Duodenal mucosa (tissue), 2 donors: Measurements from ENCODE around the gene MTSS2.

Experiments used
- H3K27ac ChIP-seq: one replicate; pipeline ENCODE4 v1.7.0; 2013; ENCODE audit warnings: low read depth, low read length
- H3K27me3 ChIP-seq, 2 donors: one replicate each; pipeline ENCODE4 v1.7.0; 2013; ENCODE audit warnings: low read length in 2 of 2, control low read depth in 1 of 2; ENCODE audit not compliant: insufficient read depth in 2 of 2, control insufficient read depth in 1 of 2
- H3K36me3 ChIP-seq, 2 donors: one replicate each; pipeline ENCODE4 v1.7.0; 2013; ENCODE audit warnings: low read length in 2 of 2, control low read depth in 1 of 2; ENCODE audit not compliant: insufficient read depth in 2 of 2, control insufficient read depth in 1 of 2
- H3K4me1 ChIP-seq, 2 donors: one replicate each; pipeline ENCODE4 v1.7.0; 2013; ENCODE audit warnings: low read length in 2 of 2, control low read depth in 1 of 2; ENCODE audit not compliant: insufficient read depth in 2 of 2, control insufficient read depth in 1 of 2
- H3K4me3 ChIP-seq, 2 donors: one replicate each; pipeline ENCODE4 v1.7.0; 2013; ENCODE audit warnings: low read length in 2 of 2, low read depth in 1 of 2
- H3K9ac ChIP-seq, 2 donors: one replicate each; pipeline ENCODE4 v1.7.0; 2013; ENCODE audit warnings: low read length in 2 of 2, low read depth in 1 of 2
- H3K9me3 ChIP-seq, 2 donors: one replicate each; pipeline ENCODE4 v1.7.0; 2013; ENCODE audit warnings: low read length in 2 of 2, control low read depth in 1 of 2; ENCODE audit not compliant: control insufficient read depth in 1 of 2

Gene MTSS2

GRCh38 chr16:70694088-70694867 lies 8.4 kb upstream of the MTSS2 start:
- Histone ChIP-seq H3K27me3 (no peaks in the 10 kb centered on the region), H3K4me1 (peaks cover 42 to 69% of the 10 kb centered on the region in 2 donors), H3K9ac (no peak overlapping the region), H3K36me3 (peaks cover 0 to 3% of the 10 kb centered on the region in 2 donors), H3K4me3 (no peak overlapping the region), H3K27ac (no peak overlapping the region), H3K9me3 (no peaks in the 10 kb centered on the region)

GRCh38 chr16:70692873-70693671 lies 7.2 kb upstream of the MTSS2 start:
- no peaks in the 10 kb centered on the region for H3K27me3 ChIP-seq
- no peaks in the 10 kb centered on the region for H3K36me3 ChIP-seq
- H3K4me3 ChIP-seq = no peak overlapping the region
- no peak overlapping the region for H3K9ac ChIP-seq
- H3K27ac ChIP-seq = peak overlapping the region; percentile 74
- H3K4me1 ChIP-seq = peaks cover 53 to 81% of the 10 kb centered on the region in 2 donors
- no peaks in the 10 kb centered on the region for H3K9me3 ChIP-seq

DNA sequence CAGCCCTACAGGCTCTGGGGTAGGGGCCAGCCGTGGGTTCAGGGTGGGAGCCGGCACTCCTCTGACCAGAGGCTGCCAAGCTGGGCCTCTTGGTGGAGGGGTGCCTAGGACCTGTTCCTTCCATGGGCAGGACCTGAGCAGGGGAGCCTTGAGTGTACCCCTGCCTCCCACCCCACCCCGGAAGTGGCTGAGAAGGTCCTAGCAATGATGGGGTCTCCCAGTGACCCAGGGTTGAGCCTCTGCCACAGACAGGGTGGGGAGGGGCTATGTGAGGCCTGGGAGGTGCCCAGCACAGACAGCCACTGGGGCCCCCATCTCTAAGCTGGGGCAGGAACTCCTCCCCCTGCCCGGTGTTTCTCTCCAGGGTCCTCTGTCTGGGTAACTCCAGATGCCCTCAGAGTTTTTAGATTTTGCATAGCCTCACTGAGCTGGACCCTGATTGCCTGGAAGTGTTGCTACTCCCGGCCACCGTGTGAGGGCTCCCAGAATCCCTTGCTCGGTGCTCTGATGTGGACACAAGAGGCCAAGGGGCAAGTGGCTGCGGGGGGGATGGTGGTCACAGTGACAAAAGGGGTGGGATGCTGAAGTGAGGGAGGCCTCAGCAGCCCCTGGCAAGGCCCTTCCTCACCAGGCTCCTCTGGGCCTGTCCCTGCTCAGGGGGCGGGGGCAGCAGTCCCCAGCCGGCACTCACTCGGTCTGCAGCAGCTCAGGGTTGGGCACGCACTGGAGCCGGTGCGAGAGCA lies 6.4 kb upstream of the MTSS2 start:
- H3K9ac ChIP-seq = no peak overlapping the region
- H3K9me3 ChIP-seq = no peaks in the 10 kb centered on the region
- no peaks in the 10 kb centered on the region for H3K27me3 ChIP-seq
- H3K36me3 ChIP-seq = no peaks in the 10 kb centered on the region
- H3K4me3 ChIP-seq = no peak overlapping the region
- H3K4me1 ChIP-seq = peaks cover 53 to 81% of the 10 kb centered on the region in 2 donors
- H3K27ac ChIP-seq = peak overlapping the region; percentile 74

DNA sequence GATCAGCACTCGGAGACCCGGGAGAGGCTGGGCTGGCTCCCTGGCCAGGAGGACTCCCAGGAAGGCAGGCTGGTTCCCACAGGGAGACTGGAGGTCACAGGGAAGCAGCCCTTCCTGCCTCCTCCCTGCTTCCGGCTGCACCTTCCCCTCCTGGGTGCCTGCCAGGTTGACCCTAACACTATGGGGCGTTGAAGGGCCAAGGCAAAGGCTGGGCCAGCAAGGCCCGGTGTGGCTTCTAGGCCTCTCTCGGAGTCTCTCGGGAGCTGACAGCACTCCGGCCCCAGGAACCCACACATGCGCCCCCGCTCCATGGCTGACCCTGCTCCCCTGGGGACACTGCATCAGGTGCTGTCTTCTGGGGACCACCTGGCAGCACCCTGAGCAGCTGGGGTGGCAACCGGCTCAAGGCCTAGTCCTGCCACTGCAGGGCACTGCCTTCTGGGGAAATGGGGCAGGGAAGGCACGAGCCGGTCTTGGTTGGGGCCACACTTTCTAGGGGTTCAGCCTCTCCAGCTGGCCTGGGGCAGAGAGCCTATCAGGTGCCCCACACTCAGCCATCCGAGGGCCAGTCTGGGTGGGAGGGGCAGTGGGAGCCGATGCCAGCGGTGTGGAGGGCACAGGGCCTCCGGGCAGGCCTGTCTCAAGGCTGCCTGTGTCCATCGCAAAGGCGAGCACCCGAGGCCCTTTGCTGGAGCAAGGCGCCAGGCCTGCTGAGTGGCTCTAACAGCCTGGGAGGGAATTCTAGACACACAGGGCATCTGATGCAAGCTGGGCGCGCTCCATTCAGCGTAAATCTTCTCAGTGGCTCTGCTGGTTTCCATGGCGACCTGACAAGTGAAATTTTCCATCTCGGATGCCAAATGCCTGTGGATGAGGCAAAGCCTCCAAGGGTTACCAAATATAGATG lies 5.6 kb upstream of the MTSS2 start:
- Histone ChIP-seq H3K27me3 (no peaks in the 10 kb centered on the region), H3K27ac (peak overlapping the region; percentile 74), H3K4me3 (no peak overlapping the region), H3K36me3 (no peaks in the 10 kb centered on the region), H3K9ac (no peak overlapping the region), H3K9me3 (no peaks in the 10 kb centered on the region), H3K4me1 (peaks cover 53 to 79% of the 10 kb centered on the region in 2 donors)

GRCh38 chr16:70689970-70690891 lies 4.4 kb upstream of the MTSS2 start:
- no peaks in the 10 kb centered on the region for H3K36me3 ChIP-seq
- H3K9me3 ChIP-seq = no peaks in the 10 kb centered on the region
- H3K4me3 ChIP-seq = no peak overlapping the region
- peaks cover 46 to 70% of the 10 kb centered on the region in 2 donors for H3K4me1 ChIP-seq
- H3K27ac ChIP-seq = no peak overlapping the region
- H3K27me3 ChIP-seq = no peaks in the 10 kb centered on the region
- no peak overlapping the region for H3K9ac ChIP-seq

GRCh38 chr16:70689035-70689969 lies 3.4 kb upstream of the MTSS2 start:
- Histone ChIP-seq H3K4me1 (peaks cover 41 to 67% of the 10 kb centered on the region in 2 donors), H3K27ac (peak overlapping the region; percentile 20), H3K9me3 (no peaks in the 10 kb centered on the region), H3K9ac (no peak overlapping the region), H3K4me3 (no peak overlapping the region), H3K27me3 (no peaks in the 10 kb centered on the region), H3K36me3 (no peaks in the 10 kb centered on the region)

DNA sequence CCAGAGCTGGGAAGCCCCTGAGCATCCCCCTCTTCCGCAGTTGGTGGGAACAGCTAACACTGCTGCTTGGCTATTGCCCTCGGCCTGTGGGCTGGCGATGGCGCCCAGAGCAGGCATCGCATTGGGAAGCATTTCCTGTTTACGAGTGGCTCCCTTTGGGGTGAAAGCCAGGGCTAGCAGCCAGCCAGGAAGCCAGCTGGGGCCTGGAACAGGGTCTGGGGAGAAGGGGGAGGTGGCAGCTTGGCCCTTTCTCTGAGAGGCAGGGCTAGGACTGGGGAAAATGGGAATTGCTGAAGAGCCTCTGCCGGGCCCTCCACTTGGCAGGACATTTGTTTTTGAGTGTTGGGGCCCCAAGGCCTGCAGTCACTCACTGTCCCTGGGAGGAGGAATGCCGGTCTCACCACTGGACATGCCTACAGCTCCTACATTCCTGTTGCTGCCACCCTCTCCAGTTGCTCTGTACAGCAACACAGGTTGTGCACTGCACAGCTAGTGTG lies 2.4 kb upstream of the MTSS2 start:
- Histone ChIP-seq H3K9ac (no peak overlapping the region), H3K4me3 (no peak overlapping the region), H3K36me3 (no peaks in the 10 kb centered on the region)

DNA sequence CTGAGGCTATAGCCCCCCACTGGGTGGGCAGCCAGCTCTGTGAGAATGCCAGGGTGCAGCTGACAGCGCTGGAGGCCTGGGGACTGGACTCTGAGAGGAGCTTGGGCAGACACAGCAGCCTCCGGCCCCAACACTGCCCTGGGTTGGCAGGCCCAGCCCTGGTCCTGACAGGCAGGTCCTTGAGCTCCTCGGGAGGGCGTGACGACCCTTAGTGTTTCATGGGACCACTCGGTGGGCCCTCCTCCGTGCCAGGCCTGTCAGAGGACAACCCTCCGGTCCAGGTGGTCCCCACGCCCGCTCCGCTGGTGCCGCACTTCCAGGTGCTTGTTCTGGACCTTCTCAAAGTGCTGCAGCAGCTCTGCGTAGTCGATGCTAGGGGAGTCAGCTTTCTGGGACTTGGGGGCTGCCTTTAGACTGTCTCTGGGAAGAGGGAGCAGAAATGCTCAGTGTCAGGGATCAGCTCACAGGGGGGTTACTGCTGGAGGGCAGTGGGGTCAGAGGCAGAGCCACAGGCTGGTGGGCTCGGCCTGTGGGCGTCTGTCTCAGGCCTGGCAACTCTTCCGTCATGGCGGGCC lies 1.9 kb upstream of the MTSS2 start:
- H3K9ac ChIP-seq = no peak overlapping the region

More for the DNA sequence above, 2.4 kb upstream of the MTSS2 start:
- H3K27me3 ChIP-seq = no peaks in the 10 kb centered on the region
- no peaks in the 10 kb centered on the region for H3K9me3 ChIP-seq
- H3K4me1 ChIP-seq = peaks cover 35 to 64% of the 10 kb centered on the region in 2 donors
- H3K27ac ChIP-seq = peak overlapping the region; percentile 70

More for the DNA sequence above, 1.9 kb upstream of the MTSS2 start:
- peak overlapping the region; percentile 70 for H3K27ac ChIP-seq
- H3K36me3 ChIP-seq = no peaks in the 10 kb centered on the region
- H3K27me3 ChIP-seq = no peaks in the 10 kb centered on the region
- H3K4me1 ChIP-seq = peaks cover 35 to 63% of the 10 kb centered on the region in 2 donors
- H3K4me3 ChIP-seq = no peak overlapping the region
- no peaks in the 10 kb centered on the region for H3K9me3 ChIP-seq
